AG09309 (cell line): ENCODE results near the gene SENP5.

ENCODE experiments used
- DNase-seq: peaks from one replicate; pipeline ENCODE4 v3.0.0-alpha.2; 2010; ENCODE audit warnings: low read depth
- H3K4me3 ChIP-seq: 2 replicates; pipeline ENCODE4 v1.5.1; 2011; ENCODE audit warnings: mild to moderate bottlenecking, low read depth, low read length, moderate library complexity; ENCODE audit not compliant: control insufficient read depth
- TF ChIP-seq, protein P1 (sequence below): IDR thresholded peaks from 2 replicates; pipeline ENCODE4 v1.5.1; 2011; ENCODE audit warnings: mild to moderate bottlenecking, low read depth, low read length, inconsistent platforms; ENCODE audit not compliant: insufficient read depth, control insufficient read depth; ENCODE audit errors: missing control alignments

The SENP5 gene

DNA sequence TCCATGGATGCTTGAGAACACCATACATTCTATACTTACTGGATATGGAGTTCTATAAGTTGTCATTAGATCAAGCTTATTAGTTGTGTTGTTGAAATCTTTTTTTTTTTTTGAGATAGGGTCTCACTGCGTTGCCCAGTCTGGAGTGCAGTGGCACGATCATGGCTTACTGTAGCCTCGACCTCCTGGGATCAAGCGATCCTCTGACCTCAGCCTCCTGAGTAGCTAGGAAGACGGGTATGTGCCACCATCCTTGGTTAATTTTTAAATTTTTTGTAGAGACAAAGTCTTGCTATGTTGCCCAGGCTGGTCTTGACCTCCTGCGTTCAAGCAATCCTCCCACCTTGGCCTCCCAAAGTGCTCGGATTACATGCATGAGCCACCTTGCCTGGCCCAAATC, 87.1 kb downstream of the SENP5 start:
- TF ChIP-seq, protein P1, sequence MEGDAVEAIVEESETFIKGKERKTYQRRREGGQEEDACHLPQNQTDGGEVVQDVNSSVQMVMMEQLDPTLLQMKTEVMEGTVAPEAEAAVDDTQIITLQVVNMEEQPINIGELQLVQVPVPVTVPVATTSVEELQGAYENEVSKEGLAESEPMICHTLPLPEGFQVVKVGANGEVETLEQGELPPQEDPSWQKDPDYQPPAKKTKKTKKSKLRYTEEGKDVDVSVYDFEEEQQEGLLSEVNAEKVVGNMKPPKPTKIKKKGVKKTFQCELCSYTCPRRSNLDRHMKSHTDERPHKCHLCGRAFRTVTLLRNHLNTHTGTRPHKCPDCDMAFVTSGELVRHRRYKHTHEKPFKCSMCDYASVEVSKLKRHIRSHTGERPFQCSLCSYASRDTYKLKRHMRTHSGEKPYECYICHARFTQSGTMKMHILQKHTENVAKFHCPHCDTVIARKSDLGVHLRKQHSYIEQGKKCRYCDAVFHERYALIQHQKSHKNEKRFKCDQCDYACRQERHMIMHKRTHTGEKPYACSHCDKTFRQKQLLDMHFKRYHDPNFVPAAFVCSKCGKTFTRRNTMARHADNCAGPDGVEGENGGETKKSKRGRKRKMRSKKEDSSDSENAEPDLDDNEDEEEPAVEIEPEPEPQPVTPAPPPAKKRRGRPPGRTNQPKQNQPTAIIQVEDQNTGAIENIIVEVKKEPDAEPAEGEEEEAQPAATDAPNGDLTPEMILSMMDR: no peak
- no peak overlapping the region for H3K4me3 ChIP-seq
- DNase-seq: no peak

DNA sequence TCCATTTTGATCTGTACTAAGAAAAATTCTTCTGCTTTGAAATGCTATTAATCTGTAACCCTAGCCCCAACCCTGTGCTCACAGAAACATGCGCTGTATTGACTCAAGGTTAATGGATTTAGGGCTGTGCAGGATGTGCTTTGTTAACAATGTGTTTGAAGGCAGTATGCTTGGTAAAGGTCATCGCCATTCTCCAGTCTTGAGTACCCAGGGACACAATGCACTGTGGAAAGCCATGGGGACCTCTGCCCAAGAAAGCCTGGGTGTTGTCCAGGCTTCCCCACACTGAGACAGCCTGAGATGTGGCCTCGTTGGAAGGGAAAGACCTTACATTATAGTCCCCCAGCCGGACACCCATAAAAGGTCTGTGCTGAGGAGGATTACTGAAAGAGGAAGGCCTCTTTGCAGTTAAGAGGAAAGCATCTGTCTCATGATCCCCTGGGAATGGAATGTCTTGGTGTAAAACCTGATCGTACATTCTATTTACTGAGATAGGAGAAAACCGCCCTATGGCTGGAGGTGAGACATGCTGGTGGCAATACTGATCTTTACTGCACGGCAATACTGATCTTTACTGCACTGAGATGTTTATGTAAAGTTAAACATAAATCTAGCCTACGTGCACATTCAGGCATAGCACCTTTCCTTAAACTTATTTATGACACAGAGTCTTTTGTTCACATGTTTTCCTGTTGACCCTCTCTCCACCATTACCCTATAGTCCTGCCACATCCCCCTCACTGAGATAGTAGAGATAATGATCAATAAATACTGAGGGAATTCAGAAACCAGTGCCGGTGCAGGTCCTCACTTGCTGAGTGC, 94.6 kb downstream of the SENP5 start:
- no peak overlapping the region for H3K4me3 ChIP-seq
- TF ChIP-seq, protein P1: no peak
- no peak for DNase-seq

DNA sequence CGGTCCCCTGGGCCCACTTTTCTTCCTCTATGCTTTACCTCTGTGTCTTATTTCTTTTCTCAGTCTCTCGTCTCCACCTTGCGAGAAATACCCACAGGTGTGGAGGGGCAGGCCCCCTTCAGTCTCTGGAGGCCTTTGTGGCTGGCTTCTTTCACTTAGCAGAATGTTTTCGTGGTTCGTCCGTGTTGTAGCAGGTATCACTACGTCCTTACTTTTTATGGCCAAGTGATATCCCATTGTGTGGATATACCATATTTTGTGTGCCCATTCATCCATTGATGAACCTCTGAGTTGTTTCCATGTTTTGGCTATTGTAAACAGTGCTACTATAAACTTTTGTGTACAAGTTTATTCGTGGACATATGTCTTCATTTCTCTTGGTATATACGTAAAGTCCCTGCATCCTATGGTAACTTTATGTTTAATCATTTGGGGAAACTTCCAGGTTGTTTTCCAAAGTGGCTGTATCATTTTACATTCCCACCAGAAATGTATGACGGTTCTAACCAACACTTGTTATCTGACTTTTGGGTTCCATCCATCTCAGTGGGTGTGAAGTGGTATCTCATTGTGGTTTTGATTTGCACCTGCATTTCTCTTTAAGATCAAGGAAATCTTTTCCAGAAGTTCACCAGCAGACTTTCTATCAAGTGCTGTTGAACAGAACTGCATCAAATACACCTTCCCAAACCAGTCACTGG, 95.4 kb downstream of the SENP5 start:
- DNase-seq: no peak
- TF ChIP-seq, protein P1: no peak
- H3K4me3 ChIP-seq: no peak overlapping the region

DNA sequence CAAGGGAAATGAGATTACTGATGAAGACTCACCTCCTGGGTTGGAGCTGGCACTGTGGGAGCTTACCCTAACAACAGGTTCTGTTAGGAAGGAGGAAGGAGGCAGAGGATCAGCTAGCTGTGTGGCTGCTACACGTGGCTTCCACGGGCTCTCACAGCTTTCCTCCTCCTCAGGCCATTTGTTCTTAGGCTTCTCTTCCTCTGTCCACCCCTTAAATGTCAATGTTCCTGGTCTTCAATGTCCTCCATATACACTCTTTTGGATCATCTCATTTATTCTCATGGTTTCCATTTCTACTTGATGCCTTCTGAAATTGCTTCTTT, 95.9 kb downstream of the SENP5 start:
- no peak overlapping the region for H3K4me3 ChIP-seq
- TF ChIP-seq, protein P1: no peak
- DNase-seq: no peak

DNA sequence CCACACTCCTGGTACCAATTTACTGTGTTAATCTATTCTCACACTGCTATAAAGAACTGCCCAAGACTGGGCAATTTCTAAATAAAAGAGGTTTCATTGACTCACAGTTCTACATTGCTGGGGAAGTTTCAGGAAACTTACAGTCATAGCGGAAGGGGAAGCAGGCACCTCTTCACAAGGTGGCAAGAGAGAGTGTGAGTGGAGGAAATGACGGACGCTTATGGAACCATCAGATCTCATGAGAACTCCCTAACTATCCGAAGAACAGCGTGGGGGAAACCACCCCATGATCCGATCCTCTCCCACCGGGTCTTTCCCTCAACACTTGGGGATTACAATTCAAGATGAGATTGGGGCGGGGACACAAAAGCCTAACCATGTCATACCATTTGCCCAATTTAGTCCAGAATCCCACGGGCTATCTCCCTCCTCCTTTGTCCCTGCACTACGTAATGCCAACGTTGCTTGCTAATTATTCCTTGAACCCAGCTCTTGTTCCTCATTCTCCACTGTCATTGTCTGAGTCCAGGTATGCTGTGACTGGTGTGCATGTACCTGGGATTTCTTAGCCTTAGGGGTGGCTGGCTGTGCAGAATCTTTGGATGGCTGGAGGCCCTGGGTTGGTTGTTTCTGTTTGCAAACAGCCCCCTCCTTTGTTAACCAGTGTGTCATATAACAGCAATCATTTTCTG, 97.5 kb downstream of the SENP5 start:
- TF ChIP-seq, protein P1: no peak
- no peak for DNase-seq
- no peak overlapping the region for H3K4me3 ChIP-seq

DNA sequence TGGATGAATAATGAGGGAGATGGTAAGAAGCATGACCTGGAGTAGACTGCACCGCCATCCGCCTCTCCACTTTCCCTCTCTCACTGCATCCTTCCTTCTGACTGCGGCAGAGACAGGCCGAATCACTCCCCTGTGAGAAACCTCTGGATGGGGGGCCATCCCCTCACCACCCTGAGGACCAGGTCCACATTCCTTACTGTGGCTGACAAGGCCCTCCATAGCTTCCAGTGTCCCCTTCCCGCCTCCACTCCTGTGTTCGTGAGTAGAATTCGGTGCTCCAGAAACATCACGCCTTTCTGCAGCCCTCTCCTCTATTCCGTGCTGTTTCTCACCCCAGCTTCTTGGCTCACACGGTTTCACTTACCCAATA, 98.1 kb downstream of the SENP5 start:
- H3K4me3 ChIP-seq: no peak overlapping the region
- TF ChIP-seq, protein P1: no peak
- no peak for DNase-seq
